PFSK-1 (cell line): ENCODE measurements around the gene SLC7A7. TPM values are rescaled to one million over a fixed set of nuclear protein-coding genes. Genes with fewer than 3 reads are reported as not detected.

ENCODE experiments used
- FOXP2 ChIP-seq: optimal IDR thresholded peaks from 2 replicates; pipeline ENCODE3; 2011; ENCODE audit warnings: borderline replicate concordance, control low read depth, inconsistent platforms; ENCODE audit not compliant: insufficient read depth; ENCODE audit errors: extremely low read length, extremely low read depth
- POLR2AphosphoS5 ChIP-seq: IDR thresholded peaks from 2 replicates; pipeline ENCODE4 v1.6.1; 2012; ENCODE audit warnings: low read depth, mild to moderate bottlenecking, control low read depth, low read length, moderate library complexity
- SIN3A ChIP-seq: IDR thresholded peaks from 2 replicates; pipeline ENCODE4 v1.6.1; 2012; ENCODE audit warnings: mild to moderate bottlenecking, low read length, moderate library complexity, borderline replicate concordance; ENCODE audit not compliant: insufficient read depth
- TAF1 ChIP-seq: IDR thresholded peaks from 2 replicates; pipeline ENCODE4 v1.6.1; 2012; ENCODE audit warnings: low read length, control low read depth, borderline replicate concordance; ENCODE audit not compliant: insufficient read depth
- polyA plus RNA-seq: library from polyadenylated mRNA; unstranded; fragments of >200 nt; gene quantifications from one replicate; pipeline ENCODE4 v1.2.1, GENCODE V29; 2012; ENCODE audit warnings: low read depth, missing spikeins; ENCODE audit not compliant: insufficient read length
- TF ChIP-seq, protein P1 (sequence below), 2 experiments: IDR thresholded peaks; 2 replicates each; pipeline versions ENCODE4 v1.6.1 to v1.8.0; 2011 to 2012; ENCODE audit warnings: low read depth in 2 of 2, low read length in 2 of 2, control low read depth in 1 of 2, inconsistent platforms in 1 of 2, mild to moderate bottlenecking in 1 of 2, moderate library complexity in 1 of 2; ENCODE audit not compliant: insufficient read depth in 1 of 2

Gene SLC7A7
- 2.3 TPM for polyA plus RNA-seq

DNA sequence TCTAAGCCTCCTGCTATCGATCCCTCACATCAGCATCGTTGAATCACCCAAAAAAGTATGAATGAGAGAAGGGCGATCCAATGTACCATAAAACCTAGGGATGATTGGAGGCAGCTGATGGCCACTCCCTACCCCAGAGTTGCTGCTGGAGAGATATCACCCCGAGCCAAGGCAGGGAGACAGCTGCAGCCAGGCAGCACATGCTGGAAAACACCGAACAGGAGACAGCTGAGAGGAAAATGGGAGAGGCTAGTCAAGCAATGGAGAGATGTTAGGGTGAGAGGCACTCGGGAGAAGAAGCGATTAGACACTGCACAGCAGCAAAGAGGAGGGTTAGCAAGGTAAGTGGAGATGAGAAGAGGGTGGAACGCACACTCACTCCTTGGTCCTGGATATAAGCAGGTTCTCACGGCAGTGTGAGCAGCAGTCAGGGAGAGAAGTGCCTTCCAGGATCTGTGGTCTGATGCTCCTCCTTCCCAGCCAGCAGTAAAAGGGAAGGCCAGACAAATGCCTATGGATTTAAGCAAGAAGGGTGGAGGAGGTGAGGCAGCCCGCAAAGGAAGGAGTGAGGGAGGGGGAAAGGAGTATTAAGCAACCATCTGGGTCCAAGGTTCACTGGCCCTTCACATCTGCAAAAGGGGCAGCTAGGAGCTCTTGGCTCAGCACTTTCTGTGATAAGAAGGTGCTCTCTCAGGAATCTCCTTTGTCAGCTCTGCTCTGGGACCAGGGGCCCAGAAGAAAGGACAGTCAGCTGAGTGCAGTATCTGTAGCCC, at the start of gene SLC7A7:
Gene SLC7A7, minus strand, starts transcription at position 495 of the 773 bp plus-strand sequence. CDS start 2,037 bp downstream, outside the sequence.
- TF ChIP-seq, protein P1, sequence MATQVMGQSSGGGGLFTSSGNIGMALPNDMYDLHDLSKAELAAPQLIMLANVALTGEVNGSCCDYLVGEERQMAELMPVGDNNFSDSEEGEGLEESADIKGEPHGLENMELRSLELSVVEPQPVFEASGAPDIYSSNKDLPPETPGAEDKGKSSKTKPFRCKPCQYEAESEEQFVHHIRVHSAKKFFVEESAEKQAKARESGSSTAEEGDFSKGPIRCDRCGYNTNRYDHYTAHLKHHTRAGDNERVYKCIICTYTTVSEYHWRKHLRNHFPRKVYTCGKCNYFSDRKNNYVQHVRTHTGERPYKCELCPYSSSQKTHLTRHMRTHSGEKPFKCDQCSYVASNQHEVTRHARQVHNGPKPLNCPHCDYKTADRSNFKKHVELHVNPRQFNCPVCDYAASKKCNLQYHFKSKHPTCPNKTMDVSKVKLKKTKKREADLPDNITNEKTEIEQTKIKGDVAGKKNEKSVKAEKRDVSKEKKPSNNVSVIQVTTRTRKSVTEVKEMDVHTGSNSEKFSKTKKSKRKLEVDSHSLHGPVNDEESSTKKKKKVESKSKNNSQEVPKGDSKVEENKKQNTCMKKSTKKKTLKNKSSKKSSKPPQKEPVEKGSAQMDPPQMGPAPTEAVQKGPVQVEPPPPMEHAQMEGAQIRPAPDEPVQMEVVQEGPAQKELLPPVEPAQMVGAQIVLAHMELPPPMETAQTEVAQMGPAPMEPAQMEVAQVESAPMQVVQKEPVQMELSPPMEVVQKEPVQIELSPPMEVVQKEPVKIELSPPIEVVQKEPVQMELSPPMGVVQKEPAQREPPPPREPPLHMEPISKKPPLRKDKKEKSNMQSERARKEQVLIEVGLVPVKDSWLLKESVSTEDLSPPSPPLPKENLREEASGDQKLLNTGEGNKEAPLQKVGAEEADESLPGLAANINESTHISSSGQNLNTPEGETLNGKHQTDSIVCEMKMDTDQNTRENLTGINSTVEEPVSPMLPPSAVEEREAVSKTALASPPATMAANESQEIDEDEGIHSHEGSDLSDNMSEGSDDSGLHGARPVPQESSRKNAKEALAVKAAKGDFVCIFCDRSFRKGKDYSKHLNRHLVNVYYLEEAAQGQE (IDR thresholded peaks at IDR 0.05; ENCODE audit: insufficient read depth in 1 of 2, low read depth in 2 of 2, low read length in 2 of 2): no peak
- TF ChIP-seq FOXP2 (no peak), POLR2AphosphoS5 (no peak), SIN3A (no peak), TAF1 (no peak)

DNA sequence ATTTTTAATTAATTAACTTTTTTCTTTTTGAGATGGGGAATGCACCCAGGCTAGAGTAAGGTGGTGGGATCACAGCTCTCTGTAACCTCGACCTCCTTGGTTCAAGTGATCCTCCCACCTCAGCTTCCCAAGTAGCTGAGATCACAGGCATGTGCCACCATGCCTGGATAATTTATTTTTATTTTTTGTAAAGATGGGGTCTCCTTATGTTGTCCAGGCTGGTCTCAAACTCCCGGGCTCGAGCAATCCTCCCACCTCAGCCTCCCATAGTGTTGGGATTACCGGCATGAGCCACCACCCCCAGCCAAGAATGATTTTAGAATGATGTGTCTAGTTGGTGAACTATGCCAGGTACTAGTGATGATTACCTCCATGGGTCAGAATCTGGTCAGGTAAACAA, 49.7 kb upstream of the SLC7A7 start:
- TF ChIP-seq SIN3A: no peak
- TF ChIP-seq, protein P1 (IDR thresholded peaks at IDR 0.05; ENCODE audit: insufficient read depth in 1 of 2, low read depth in 2 of 2, low read length in 2 of 2): no peak
- TF ChIP-seq FOXP2: no peak
- TF ChIP-seq TAF1: no peak
- TF ChIP-seq POLR2AphosphoS5: no peak

DNA sequence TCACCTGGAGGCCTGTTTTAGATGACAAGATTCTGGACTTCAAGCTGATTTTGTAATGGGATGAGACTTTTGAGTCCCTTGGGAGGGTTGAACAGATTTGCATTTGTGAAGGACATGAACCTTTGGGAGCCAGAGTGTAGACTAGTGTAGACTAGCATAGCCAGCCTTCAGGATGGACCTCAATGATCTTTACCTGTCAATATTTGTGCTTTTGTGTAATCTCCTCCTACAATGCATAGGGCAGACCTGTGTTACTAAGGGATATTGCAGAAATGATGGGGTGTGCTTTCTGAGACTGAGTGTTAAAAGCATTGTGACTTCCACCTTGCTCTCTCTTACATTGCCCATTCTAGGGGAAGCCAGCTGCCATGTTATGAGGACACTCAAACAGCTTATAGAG, 46.4 kb upstream of the SLC7A7 start:
- no peak for TF ChIP-seq TAF1
- TF ChIP-seq, protein P1 (IDR thresholded peaks at IDR 0.05; ENCODE audit: insufficient read depth in 1 of 2, low read depth in 2 of 2, low read length in 2 of 2): no peak
- TF ChIP-seq FOXP2: no peak
- no peak for TF ChIP-seq POLR2AphosphoS5
- no peak for TF ChIP-seq SIN3A

DNA sequence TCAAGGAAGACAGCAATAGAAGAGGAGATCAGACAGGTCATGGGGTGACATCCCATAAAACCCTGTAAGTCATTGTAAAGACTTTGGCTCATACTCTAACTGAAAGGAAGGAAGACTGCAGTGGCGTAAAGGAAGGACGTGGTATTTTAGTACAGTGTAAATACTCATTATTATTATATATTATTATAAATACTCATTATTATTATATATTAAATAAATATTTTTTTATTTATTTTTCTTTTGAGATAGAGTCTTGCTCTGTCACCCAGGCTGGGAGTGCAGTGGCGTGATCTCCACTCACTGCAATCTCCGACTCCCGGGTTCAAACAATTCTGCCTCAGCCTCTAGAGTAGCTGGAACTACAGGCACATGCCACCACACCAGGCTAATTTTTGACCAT, 41.2 kb upstream of the SLC7A7 start:
- TF ChIP-seq SIN3A (no peak), POLR2AphosphoS5 (no peak), FOXP2 (no peak), TAF1 (no peak)
- TF ChIP-seq, protein P1 (IDR thresholded peaks at IDR 0.05; ENCODE audit: insufficient read depth in 1 of 2, low read depth in 2 of 2, low read length in 2 of 2): no peak
